ENCODE results near the gene ZBTB17.

GRCh38 chr1:15942661-15943327, 33.1 kb downstream of the ZBTB17 start:
- no peak for TF ChIP-seq BHLHE40 (IDR thresholded peaks at IDR 0.05; ENCODE audit: low read depth, low read length)
- TF ChIP-seq CTCF (conservative IDR thresholded peaks at IDR 0.05; ENCODE audit: low read depth, low read length) = no peak
- no peak for TF ChIP-seq CEBPB (IDR thresholded peaks at IDR 0.05; ENCODE audit: low read depth, low read length)
- no peak for TF ChIP-seq POLR2A (IDR thresholded peaks at IDR 0.05; ENCODE audit: low read depth, low read length)
- TF ChIP-seq MAFK (IDR thresholded peaks at IDR 0.05; ENCODE audit: low read depth, low read length) = no peak
- TF ChIP-seq RFX5 (IDR thresholded peaks at IDR 0.05; ENCODE audit: low read depth, low read length) = no peak
- no peak for TF ChIP-seq MAZ (IDR thresholded peaks at IDR 0.05; ENCODE audit: borderline replicate concordance, low read depth, low read length)
- no peak for TF ChIP-seq RAD21 (IDR thresholded peaks at IDR 0.05; ENCODE audit: low read length)
- TF ChIP-seq FOS (IDR thresholded peaks at IDR 0.05; ENCODE audit: low read depth, low read length) = no peak
- TF ChIP-seq RCOR1 (IDR thresholded peaks at IDR 0.05; ENCODE audit: insufficient replicate concordance, low read length) = no peak
- TF ChIP-seq USF2 (IDR thresholded peaks at IDR 0.05; ENCODE audit: low read depth, low read length) = no peak
- no peak for TF ChIP-seq CHD1 (IDR thresholded peaks at IDR 0.05; ENCODE audit: low read depth, low read length)
- TF ChIP-seq NFE2L2 (IDR thresholded peaks at IDR 0.05; ENCODE audit: low read depth, low read length) = no peak
- no peak for TF ChIP-seq SMC3 (IDR thresholded peaks at IDR 0.05; ENCODE audit: low read depth, low read length)
